ENCODE data around the gene GLRA1. TPM values are rescaled to one million over a fixed set of nuclear protein-coding genes. Genes with fewer than 3 reads are reported as not detected.

Gene GLRA1
- total RNA-seq, 2 donors from 2014 or later, result not detected

DNA sequence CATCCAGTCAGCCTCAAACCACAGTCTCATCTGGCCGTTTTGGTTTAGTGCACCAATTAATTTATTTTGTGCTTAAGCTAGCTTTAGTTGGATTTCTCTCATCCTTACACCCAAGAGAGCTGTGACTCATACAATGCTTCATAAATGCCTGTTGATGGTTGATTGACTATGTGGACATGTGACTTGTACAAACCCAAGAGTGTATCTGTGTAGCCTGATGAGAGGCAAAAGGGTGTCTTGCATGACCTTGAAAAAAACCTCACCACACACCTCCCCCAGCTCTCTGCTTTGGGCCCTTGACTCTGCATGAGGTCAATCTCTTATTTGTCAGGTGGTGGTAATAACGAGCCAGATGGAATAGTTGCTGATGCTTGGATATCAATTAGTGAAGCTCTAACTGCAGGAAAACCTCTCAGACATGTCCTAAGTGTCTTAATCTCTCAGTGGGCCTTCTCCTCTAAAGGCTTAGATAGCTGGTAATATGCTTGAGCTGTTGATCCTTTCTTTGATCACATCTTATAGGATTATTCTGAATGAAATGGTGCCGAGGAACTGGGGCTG lies 10.6 kb upstream of the GLRA1 start:
- Histone ChIP-seq H3K27me3 (no peaks in the 10 kb centered on the region), H3K4me3 (no peak overlapping the region), H3K36me3 (no peaks in the 10 kb centered on the region), H3K4me1 (no peaks in the 10 kb centered on the region), H3K9ac (ENCODE audit: low read depth in 2 of 2, low read length in 2 of 2) (no peak overlapping the region), H3K9me3 (no peaks in the 10 kb centered on the region), H3K27ac (no peak overlapping the region)
- TF ChIP-seq, protein P1, sequence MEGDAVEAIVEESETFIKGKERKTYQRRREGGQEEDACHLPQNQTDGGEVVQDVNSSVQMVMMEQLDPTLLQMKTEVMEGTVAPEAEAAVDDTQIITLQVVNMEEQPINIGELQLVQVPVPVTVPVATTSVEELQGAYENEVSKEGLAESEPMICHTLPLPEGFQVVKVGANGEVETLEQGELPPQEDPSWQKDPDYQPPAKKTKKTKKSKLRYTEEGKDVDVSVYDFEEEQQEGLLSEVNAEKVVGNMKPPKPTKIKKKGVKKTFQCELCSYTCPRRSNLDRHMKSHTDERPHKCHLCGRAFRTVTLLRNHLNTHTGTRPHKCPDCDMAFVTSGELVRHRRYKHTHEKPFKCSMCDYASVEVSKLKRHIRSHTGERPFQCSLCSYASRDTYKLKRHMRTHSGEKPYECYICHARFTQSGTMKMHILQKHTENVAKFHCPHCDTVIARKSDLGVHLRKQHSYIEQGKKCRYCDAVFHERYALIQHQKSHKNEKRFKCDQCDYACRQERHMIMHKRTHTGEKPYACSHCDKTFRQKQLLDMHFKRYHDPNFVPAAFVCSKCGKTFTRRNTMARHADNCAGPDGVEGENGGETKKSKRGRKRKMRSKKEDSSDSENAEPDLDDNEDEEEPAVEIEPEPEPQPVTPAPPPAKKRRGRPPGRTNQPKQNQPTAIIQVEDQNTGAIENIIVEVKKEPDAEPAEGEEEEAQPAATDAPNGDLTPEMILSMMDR (IDR thresholded peaks at IDR 0.05), result no peak
- no peak for DNase-seq
- intact Hi-C loops (cut with DNase I), result no loop called here

DNA sequence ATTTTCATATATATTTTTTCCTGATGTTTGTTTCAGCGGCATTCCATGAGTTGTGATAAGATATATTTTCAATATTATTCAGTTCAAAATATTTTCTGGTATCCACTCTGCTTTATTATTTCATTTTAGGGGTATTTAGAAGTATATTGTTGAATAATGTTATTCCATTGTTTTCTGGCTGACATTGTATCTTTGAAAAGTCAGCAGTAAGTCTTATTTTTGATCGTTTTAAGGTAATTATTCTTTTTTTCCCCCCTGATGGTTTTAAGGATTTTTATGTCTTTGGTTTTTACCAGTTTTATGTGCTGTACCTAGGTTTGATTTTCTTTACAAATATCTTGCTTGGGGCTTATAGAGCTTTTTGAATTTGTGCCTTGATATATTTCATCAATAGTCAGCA lies 6.6 kb upstream of the GLRA1 start:
- H3K9ac ChIP-seq (ENCODE audit: low read depth in 2 of 2, low read length in 2 of 2), result no peak overlapping the region
- H3K4me3 ChIP-seq, result no peak overlapping the region
- H3K9me3 ChIP-seq, result no peaks in the 10 kb centered on the region
- no peak for DNase-seq
- no peaks in the 10 kb centered on the region for H3K36me3 ChIP-seq
- no peaks in the 10 kb centered on the region for H3K4me1 ChIP-seq
- no peaks in the 10 kb centered on the region for H3K27me3 ChIP-seq
- H3K27ac ChIP-seq, result no peak overlapping the region
- intact Hi-C loops (cut with DNase I), result no loop called here
- TF ChIP-seq, protein P1 (IDR thresholded peaks at IDR 0.05), result no peak

DNA sequence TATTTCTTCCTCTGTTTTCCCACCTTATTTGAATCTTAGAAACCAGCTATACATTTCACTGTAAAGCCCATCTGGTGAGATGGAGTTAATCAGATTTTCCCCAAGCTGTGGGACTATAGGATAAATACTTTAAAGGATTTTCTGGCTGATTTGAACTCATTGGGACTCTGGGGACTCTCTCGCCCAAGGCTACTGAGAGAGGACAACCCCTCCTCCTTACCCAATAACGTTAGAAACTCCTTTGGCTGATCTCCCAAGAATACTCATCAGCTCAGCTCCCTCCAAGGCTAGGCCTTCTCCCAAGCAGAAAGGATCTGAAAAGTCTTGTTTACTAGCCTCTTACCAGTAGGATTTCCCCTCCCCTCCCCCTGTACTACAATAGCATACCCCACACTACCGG lies 1.5 kb upstream of the GLRA1 start:
- DNase-seq, result no peak
- H3K9me3 ChIP-seq, result no peaks in the 10 kb centered on the region
- H3K27me3 ChIP-seq, result no peaks in the 10 kb centered on the region
- no peaks in the 10 kb centered on the region for H3K36me3 ChIP-seq
- H3K4me3 ChIP-seq, result no peak overlapping the region
- intact Hi-C loops (cut with DNase I), result no loop called here
- H3K9ac ChIP-seq (ENCODE audit: low read depth in 2 of 2, low read length in 2 of 2), result no peak overlapping the region
- H3K27ac ChIP-seq, result no peak overlapping the region
- TF ChIP-seq, protein P1 (IDR thresholded peaks at IDR 0.05), result no peak
- no peaks in the 10 kb centered on the region for H3K4me1 ChIP-seq

DNA sequence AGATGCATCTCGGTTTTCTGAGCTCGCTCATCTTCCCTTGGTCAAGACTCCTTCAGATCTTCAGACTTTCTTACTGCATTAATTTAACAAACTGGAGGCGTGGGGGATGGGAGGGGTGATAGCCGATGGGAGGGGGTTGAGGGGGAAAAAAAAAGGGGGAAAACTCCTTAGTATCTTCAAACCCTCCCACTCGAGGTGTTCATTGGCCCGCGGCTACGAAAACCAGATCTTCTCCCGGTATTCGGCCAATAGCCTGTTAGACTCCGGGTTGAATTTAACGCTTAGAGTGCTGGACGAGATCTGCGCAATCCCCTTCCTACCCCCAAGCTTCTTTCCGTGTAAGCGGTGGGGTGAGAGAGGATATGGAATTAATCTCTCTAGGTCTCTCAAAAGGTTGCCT lies 689 bp upstream of the GLRA1 start:
- intact Hi-C loops (cut with DNase I), result no loop called here
- no peak for DNase-seq
- no peaks in the 10 kb centered on the region for H3K27me3 ChIP-seq
- no peaks in the 10 kb centered on the region for H3K4me1 ChIP-seq
- no peak overlapping the region for H3K4me3 ChIP-seq
- TF ChIP-seq, protein P1 (IDR thresholded peaks at IDR 0.05), result no peak
- H3K9ac ChIP-seq (ENCODE audit: low read depth in 2 of 2, low read length in 2 of 2), result no peak overlapping the region
- no peaks in the 10 kb centered on the region for H3K9me3 ChIP-seq
- no peak overlapping the region for H3K27ac ChIP-seq
- H3K36me3 ChIP-seq, result no peaks in the 10 kb centered on the region

DNA sequence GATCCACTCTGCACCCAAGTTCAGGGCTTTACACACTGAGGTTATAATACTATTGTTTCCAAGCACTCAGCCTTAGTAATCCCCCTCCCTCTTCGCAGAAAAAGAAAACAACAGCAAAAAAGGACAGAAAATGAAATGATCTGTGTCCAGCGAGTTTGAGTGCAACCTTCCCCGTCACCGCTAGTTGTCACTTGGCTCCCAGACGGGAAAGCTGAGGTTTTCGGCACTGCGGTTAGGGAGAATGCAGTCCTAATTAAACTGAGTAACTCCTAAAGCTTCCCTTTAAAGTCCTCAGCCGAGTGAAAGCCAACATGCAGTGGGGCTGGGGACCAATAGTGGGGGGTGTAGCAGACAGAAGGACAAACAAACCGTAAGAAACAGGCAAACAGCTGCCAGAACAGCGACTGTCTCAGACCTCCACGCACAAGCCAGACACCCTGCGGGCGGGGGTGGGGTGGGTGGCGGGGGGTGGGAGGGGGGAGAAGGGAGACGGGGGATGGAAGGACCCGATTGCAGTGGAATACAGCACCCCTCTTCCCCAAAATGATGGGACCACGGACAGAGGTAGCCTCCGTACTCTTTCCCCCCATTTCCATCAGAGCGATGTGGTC lies 680 bp downstream of the GLRA1 start:
- no peaks in the 10 kb centered on the region for H3K36me3 ChIP-seq
- H3K4me3 ChIP-seq, result no peak overlapping the region
- DNase-seq, result no peak
- H3K27ac ChIP-seq, result no peak overlapping the region
- H3K9me3 ChIP-seq, result no peaks in the 10 kb centered on the region
- intact Hi-C loops (cut with DNase I), result no loop called here
- TF ChIP-seq, protein P1 (IDR thresholded peaks at IDR 0.05), result no peak
- H3K9ac ChIP-seq (ENCODE audit: low read depth in 2 of 2, low read length in 2 of 2), result no peak overlapping the region
- H3K27me3 ChIP-seq, result no peaks in the 10 kb centered on the region
- no peaks in the 10 kb centered on the region for H3K4me1 ChIP-seq

Measured in colonic mucosa (tissue), 4 donors.